ENCODE measurements around the gene SORCS2.

The SORCS2 gene

DNA sequence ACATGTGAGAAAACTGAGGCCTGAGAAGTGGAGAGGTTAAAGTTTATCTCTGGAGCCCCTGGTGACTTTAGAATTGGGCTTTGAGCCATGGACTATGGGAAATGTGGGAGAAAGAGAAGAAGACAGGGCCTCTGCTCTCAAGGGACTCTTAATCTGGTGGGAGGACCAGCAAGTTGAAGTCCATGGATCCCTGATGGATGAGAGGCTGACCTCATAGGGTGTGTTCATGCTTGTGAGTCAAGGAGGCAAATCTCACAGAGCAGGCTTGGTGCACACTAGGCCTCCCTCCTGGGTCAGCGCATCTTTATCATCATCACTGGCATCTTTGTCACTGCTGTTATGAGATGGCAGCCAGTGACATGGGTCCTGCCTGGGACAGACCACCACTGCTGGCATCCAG lies 535.4 kb downstream of the SORCS2 start:
- H3K4me3 ChIP-seq (replicated peaks in 1 of 2; ENCODE audit: low read depth in 2 of 2, low read length in 2 of 2): no peak overlapping the region
- peak in 1 of 2 donors; percentile 12 for DNase-seq (ENCODE audit: low read depth in 2 of 2)
- TF ChIP-seq CTCF (IDR thresholded peaks at IDR 0.05; ENCODE audit: low read depth, low read length): no peak

DNA sequence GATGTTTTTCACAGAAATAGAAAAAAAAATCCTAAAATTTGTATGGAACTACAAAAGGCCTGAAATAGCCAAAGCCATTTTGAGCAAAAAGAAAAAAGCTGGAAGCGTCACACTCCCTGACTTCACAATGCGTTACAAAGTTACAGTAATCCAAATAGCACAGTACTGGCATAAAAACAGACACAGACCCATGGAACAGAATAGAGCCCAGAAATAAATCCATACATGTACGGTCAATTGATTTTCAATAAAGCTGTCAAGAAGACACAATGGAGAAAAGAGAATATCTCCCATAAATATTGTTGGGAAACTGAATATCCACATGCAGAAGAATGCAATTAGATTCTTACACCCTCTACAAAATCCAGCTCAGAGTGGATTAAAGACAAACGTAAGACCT lies 539.1 kb downstream of the SORCS2 start:
- no peak for DNase-seq (ENCODE audit: low read depth in 2 of 2)
- TF ChIP-seq CTCF (IDR thresholded peaks at IDR 0.05; ENCODE audit: low read depth, low read length): no peak
- no peak overlapping the region for H3K4me3 ChIP-seq (replicated peaks in 1 of 2; ENCODE audit: low read depth in 2 of 2, low read length in 2 of 2)

DNA sequence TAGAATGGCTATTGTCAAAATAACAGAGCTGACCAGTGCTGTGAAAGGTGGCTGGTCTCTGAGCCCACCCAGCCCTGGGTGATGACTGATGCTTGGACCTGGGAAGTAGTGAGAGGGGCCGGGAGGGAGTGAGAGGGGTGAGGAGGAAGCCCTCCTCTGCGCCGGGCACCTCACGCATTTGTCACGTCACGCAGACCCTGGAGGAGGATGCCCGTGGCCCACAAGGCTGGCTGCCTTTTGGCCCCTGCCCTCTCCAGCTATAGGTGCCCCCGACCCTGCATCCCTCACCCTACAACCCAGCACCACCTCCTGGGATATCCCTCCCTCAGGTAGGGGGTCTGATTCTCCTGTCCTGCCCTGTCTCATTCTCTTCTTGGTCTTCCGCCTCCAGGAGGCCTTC lies 539.9 kb downstream of the SORCS2 start:
- no peak overlapping the region for H3K4me3 ChIP-seq (replicated peaks in 1 of 2; ENCODE audit: low read depth in 2 of 2, low read length in 2 of 2)
- TF ChIP-seq CTCF (IDR thresholded peaks at IDR 0.05; ENCODE audit: low read depth, low read length): no peak
- no peak for DNase-seq (ENCODE audit: low read depth in 2 of 2)

- no peak for TF ChIP-seq CTCF (IDR thresholded peaks at IDR 0.05; ENCODE audit: low read depth, low read length)
- H3K4me3 ChIP-seq (replicated peaks in 1 of 2; ENCODE audit: low read depth in 2 of 2, low read length in 2 of 2): no peak overlapping the region
- DNase-seq (ENCODE audit: low read depth in 2 of 2): no peak
These were observed 540.9 kb downstream of the SORCS2 start for GRCh38 chr4:7733201-7733600.

DNA sequence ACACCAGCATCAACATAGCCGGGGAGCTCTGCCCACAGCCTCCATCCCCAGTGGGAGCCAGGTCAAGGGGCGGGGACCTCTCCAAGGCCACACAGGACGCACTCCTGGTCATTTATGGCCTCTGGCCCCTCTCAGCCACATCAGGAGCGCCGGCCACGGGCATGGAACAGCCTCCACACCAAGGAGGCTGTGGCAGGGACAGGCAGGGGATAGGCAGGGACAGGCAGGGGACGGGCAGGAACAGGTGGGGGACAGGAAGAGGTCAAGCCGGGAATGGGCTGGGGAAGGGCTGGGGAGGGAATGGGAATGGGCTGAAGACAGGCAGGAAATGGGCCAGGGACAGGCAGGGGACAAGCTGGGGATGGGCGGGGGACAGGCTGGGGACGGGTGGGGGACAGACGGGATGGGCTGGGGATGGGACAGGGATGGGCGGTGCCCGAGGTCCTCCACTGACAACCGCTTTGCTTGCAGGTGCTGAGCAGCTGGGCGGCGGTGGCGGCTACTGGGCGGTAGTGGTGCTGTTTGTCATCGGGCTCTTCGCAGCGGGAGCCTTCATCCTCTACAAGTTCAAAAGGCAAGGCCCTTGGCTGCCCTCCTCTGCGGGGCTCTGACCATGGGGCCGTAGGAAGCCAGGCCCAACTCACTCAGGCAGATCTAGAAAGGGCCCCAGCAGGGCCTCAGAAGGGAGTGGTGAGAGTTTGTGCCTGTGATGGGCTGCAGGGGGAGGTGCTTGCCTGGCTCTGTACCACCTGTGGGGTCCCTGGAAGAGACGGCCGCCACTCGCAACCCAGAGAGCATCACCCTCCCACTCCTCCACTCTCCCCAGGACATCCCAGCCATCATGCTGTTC lies 541.7 kb downstream of the SORCS2 start:
- no peak overlapping the region for H3K4me3 ChIP-seq (replicated peaks in 1 of 2; ENCODE audit: low read depth in 2 of 2, low read length in 2 of 2)
- TF ChIP-seq CTCF (IDR thresholded peaks at IDR 0.05; ENCODE audit: low read depth, low read length): no peak
- DNase-seq (ENCODE audit: low read depth in 2 of 2): no peak

DNA sequence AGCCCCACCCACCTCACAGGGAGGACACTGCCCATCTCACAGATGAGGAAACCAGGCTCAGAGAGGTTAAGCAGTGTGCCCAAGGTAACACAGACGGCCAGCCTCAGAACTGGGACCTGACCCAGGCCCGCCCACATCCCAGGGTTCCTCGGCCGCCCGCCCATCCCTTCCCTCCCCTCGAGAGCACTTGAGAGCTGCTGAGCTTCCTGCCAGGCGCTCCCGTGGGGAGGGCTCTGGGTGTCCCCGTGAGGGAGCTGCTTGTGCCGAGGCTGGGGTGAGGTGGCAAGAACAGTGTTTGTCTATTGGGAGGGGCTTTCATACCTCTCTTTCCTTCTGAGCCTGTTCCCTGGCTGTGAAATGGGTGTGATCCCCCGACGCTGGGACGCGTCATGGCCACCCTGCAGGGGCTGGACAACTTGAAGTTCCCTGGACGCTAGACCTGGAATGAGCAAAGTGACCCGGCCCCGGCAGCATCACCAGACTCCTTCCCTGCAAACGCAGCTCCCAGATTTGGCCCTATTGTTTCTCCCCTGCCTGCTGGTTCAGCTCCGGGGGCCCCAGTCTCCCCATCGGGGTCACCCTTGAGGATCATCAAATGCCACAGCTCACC lies 542.4 kb downstream of the SORCS2 start:
- H3K4me3 ChIP-seq (replicated peaks in 1 of 2; ENCODE audit: low read depth in 2 of 2, low read length in 2 of 2): no peak overlapping the region
- no peak for TF ChIP-seq CTCF (IDR thresholded peaks at IDR 0.05; ENCODE audit: low read depth, low read length)
- no peak for DNase-seq (ENCODE audit: low read depth in 2 of 2)
